Thoracic aorta (tissue), 2 donors: ENCODE data around the gene FAM186B. TPM values are rescaled to one million over a fixed set of nuclear protein-coding genes. Genes with fewer than 3 reads are reported as not detected.

Experiments
- ATAC-seq: fragments of 150-250 bp; one replicate; pipeline ENCODE4 v1.8.0; 2017; ENCODE audit warnings: low read depth; ENCODE audit not compliant: insufficient number of reproducible peaks, low FRiP score
- DNase-seq: peaks from one replicate; pipeline ENCODE4 v3.0.0-alpha.2; 2020; ENCODE audit warnings: low spot score
- H3K27ac ChIP-seq, 2 donors: fragments of 200-600 bp; sonication (generic); 1 replicate in 1 of 2; 2 replicates in 1 of 2; pipeline ENCODE4 v1.5.1; 2016; ENCODE audit warnings: mild to moderate bottlenecking in 2 of 2, moderate library complexity in 2 of 2
- H3K27me3 ChIP-seq: fragments of 200-600 bp; sonication (generic); replicated peaks from 2 replicates; pipeline ENCODE4 v1.6.0; 2016; ENCODE audit warnings: mild to moderate bottlenecking; ENCODE audit not compliant: insufficient read depth
- H3K36me3 ChIP-seq: fragments of 200-600 bp; sonication (generic); one replicate; pipeline ENCODE4 v1.5.1; 2016
- H3K4me1 ChIP-seq, 2 donors: fragments of 200-600 bp; sonication (generic); 1 replicate in 1 of 2; 2 replicates in 1 of 2; pipeline versions ENCODE4 v1.5.1 to v1.6.0; 2016; ENCODE audit warnings: low read depth in 2 of 2, mild to moderate bottlenecking in 1 of 2; ENCODE audit not compliant: control insufficient read depth in 1 of 2
- H3K4me3 ChIP-seq: fragments of 200-600 bp; sonication (generic); 2 replicates; pipeline ENCODE4 v1.5.1; 2016; ENCODE audit warnings: mild to moderate bottlenecking
- H3K9me3 ChIP-seq: fragments of 200-600 bp; sonication (generic); 2 replicates; pipeline ENCODE4 v1.5.1; 2016
- total RNA-seq, 2 donors: library from RNA; depleted of rRNA; stranded (reverse); fragments of >200 nt; gene quantifications; one replicate each; pipeline versions ENCODE4 v1.1.0 to v1.2.3, GENCODE V29; 2016
- TF ChIP-seq, protein P1 (sequence below): fragments of 200-600 bp; sonication (generic); IDR thresholded peaks from one replicate; pipeline ENCODE4 v1.5.1; 2019; ENCODE audit warnings: antibody characterized with exemption

Gene FAM186B
- total RNA-seq, 2 donors from 2014 or later: 0.42 to 0.54 TPM

DNA sequence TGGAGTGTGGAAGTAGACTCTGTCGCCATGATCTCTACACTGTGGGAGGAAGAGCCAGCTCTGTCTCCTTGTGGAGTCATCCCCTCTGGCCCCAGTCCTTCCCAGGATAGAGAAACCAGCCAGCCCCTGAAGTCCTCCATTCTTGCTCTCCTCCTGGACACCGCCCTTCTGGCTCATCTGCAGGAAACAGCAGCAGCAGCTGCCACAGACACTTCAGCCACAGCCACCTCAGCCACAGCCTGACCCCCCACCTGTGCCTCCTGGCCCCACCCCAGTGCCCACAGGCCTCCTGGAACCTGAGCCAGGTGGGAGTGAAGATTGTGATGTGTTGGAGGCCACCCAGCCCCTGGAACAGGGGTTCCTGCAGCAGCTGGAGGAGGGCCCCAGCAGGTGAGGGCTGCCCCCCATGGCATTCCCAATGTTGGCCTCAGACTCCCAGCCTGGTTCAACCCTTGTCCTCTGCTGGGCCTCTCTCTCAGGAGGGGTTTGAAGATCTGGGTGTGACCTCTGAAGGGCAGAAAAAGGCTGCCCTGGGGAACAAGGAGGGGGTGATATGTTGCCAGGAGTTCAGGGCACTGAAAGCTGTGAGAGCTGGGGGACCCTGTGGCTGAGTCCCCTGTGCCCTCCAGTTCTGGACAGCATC is 28.4 kb upstream of the FAM186B start:
- H3K27me3 ChIP-seq: no peaks in the 10 kb centered on the region
- H3K4me1 ChIP-seq: no peaks in the 10 kb centered on the region
- H3K36me3 ChIP-seq: peaks cover 41% of the 10 kb centered on the region
- no peaks in the 10 kb centered on the region for H3K9me3 ChIP-seq
- no peak overlapping the region for H3K4me3 ChIP-seq
- H3K27ac ChIP-seq: no peak overlapping the region
- ATAC-seq (no peak), DNase-seq (no peak)
- TF ChIP-seq, protein P1, sequence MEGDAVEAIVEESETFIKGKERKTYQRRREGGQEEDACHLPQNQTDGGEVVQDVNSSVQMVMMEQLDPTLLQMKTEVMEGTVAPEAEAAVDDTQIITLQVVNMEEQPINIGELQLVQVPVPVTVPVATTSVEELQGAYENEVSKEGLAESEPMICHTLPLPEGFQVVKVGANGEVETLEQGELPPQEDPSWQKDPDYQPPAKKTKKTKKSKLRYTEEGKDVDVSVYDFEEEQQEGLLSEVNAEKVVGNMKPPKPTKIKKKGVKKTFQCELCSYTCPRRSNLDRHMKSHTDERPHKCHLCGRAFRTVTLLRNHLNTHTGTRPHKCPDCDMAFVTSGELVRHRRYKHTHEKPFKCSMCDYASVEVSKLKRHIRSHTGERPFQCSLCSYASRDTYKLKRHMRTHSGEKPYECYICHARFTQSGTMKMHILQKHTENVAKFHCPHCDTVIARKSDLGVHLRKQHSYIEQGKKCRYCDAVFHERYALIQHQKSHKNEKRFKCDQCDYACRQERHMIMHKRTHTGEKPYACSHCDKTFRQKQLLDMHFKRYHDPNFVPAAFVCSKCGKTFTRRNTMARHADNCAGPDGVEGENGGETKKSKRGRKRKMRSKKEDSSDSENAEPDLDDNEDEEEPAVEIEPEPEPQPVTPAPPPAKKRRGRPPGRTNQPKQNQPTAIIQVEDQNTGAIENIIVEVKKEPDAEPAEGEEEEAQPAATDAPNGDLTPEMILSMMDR: no peak

DNA sequence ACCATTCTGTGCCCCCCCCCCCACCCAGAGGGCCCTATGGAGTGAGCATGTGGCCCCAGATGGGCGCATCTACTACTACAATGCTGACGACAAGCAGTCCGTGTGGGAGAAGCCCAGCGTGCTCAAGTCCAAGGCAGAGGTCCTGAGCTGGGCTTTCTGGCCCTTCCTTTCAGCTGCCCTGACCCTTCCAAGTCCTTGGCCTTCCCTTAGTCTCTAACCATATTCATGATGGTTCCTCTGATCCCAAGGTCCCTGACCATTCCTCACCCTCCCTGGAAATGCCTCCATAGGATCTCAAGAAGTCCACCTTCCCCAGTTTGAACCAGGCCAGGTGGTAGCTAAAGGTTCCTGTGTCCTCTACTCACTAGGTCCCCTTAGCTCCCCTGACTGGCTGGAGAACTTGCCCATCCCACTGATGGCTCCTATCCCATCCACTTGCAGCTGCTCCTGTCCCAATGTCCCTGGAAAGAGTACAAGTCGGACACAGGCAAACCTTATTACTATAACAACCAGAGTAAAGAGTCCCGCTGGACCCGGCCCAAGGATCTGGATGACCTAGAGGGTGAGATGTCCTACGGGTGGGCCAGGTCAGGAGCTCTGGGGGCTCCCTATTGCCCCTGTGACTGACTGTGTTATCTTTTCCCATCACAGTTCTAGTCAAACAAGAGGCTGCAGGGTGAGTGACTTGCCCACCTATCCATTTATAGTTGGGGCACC is 27.7 kb upstream of the FAM186B start:
- no peak overlapping the region for H3K4me3 ChIP-seq
- no peaks in the 10 kb centered on the region for H3K9me3 ChIP-seq
- H3K27me3 ChIP-seq: no peaks in the 10 kb centered on the region
- TF ChIP-seq, protein P1: no peak
- ATAC-seq: no peak
- DNase-seq: no peak
- H3K36me3 ChIP-seq: peaks cover 36% of the 10 kb centered on the region
- no peak overlapping the region for H3K27ac ChIP-seq
- no peaks in the 10 kb centered on the region for H3K4me1 ChIP-seq

DNA sequence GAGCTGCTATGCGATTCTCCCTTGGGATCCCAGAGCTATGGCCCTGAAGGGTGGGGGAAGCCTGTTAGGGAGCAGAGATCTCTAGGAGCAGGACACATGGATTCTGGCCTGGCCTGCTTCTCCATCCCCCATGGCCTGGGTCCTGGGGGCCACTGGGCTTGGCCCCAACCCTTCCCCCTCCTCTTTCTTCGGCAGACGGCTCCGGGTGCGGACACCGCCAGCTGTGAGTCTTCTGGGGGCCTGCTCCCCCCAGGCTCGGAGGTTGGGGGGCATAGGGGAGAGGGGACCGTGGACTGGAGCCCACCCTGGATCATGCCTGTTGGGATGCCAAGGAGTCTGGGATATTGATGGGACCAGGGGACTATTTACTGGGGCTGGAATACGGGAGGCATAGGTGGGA is 27.0 kb upstream of the FAM186B start:
- no peak for ATAC-seq
- no peak for DNase-seq
- Histone ChIP-seq H3K9me3 (no peaks in the 10 kb centered on the region), H3K27ac (no peak overlapping the region), H3K4me1 (no peaks in the 10 kb centered on the region), H3K27me3 (no peaks in the 10 kb centered on the region), H3K4me3 (no peak overlapping the region), H3K36me3 (peaks cover 28% of the 10 kb centered on the region)
- TF ChIP-seq, protein P1: no peak

DNA sequence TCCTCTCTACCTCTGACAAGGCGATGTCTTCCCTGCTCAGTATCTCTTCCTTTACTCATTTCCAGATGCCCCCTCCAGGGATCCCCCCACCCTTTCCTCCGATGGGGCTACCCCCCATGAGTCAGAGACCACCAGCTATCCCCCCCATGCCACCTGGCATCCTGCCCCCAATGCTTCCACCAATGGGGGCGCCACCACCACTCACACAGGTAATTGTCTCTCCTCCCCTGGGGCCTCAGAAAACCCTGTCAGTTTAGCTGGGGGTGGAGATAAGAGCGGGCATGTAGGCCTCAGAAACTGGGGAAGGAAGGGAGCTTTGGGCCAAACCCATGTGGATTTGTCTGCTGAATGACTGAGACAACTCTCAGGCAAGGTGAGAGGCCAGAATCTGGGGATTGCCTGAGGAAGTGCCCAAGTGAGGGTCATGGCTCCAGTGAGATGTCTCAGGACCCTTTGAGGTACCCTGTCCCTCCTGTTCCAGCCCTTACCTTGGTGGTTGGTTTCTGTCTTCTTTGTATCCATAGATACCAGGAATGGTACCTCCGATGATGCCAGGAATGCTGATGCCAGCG is 26.0 kb upstream of the FAM186B start:
- no peak overlapping the region for H3K4me3 ChIP-seq
- TF ChIP-seq, protein P1: no peak
- H3K4me1 ChIP-seq: no peaks in the 10 kb centered on the region
- H3K36me3 ChIP-seq: peaks cover 27% of the 10 kb centered on the region
- no peaks in the 10 kb centered on the region for H3K9me3 ChIP-seq
- ATAC-seq (no peak), DNase-seq (no peak)
- H3K27ac ChIP-seq: no peak overlapping the region
- no peaks in the 10 kb centered on the region for H3K27me3 ChIP-seq

DNA sequence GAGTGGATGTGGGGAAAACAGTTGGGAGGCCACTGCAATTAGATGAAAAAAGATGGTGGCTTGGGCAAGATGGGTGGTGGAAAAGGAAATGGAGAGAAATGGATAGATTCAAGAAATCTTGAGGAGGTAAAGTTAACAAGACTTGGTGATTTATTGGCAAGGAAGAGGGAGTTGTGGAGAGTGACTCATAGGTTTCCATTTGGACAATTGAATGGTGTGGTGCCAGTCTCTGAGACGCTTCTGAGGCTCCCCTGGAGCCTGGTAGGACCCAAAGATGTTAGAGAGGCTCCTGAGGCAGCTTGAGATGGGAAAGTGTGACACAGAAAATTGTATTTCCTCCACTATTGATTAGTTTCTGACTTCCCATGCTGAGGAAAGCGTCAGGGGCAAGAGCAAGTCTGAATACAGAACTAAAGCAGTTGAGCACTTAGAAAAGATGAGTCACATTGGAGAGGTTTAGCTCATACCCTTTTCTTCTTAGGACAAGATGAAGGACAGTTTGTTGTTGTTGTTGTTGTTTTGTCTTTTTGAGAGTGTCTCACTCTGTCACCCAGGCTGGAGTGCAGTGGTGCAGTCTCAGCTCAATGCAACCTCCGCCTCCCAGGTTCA is 22.4 kb upstream of the FAM186B start:
- TF ChIP-seq, protein P1: no peak
- ATAC-seq (no peak), DNase-seq (no peak)
- Histone ChIP-seq H3K36me3 (peaks cover 7% of the 10 kb centered on the region), H3K27ac (no peak overlapping the region), H3K4me1 (peaks cover 4 to 9% of the 10 kb centered on the region in 2 donors), H3K27me3 (no peaks in the 10 kb centered on the region), H3K4me3 (no peak overlapping the region), H3K9me3 (no peaks in the 10 kb centered on the region)
